Omental fat pad (tissue), 4 donors: ENCODE data around the gene UBE3C. TPM values are rescaled to one million over a fixed set of nuclear protein-coding genes. Genes with fewer than 3 reads are reported as not detected.

ENCODE experiments used
- ATAC-seq: fragments of 150-250 bp; one replicate; pipeline ENCODE4 v1.9.1; 2016; ENCODE audit warnings: mild to moderate bottlenecking, moderate library complexity; ENCODE audit not compliant: low FRiP score
- DNase-seq: peaks from one replicate; pipeline ENCODE4 v3.0.0-alpha.2; 2019; ENCODE audit warnings: low spot score
- CTCF ChIP-seq, 3 donors: fragments of 450-650 bp; IDR thresholded peaks; one replicate each; pipeline ENCODE4 v1.5.1; 2016 to 2017; ENCODE audit warnings: antibody characterized with exemption in 3 of 3, mild to moderate bottlenecking in 3 of 3, moderate library complexity in 2 of 3
- total RNA-seq, 4 donors: library from RNA; depleted of rRNA; stranded (reverse); fragments of >200 nt; gene quantifications; one replicate each; pipeline ENCODE4 v1.1.0, GENCODE V29; 2016

Gene UBE3C
- total RNA-seq, 4 donors from 2014 or later: 65.9 to 104 (median 78.3) TPM

- ATAC-seq: no peak
Measured at GRCh38 chr7:157281221-157281998, 142.7 kb downstream of the UBE3C start.

GRCh38 chr7:157282141-157282801 is 143.5 kb downstream of the UBE3C start:
- ATAC-seq: no peak
- no peak for TF ChIP-seq CTCF (IDR thresholded peaks at IDR 0.05)

More at GRCh38 chr7:157281221-157281998, 142.7 kb downstream of the UBE3C start:
- no peak for TF ChIP-seq CTCF (IDR thresholded peaks at IDR 0.05)
- DNase-seq: no peak

GRCh38 chr7:157284229-157285014 is 145.7 kb downstream of the UBE3C start:
- DNase-seq (no peak), ATAC-seq (no peak)
- no peak for TF ChIP-seq CTCF (IDR thresholded peaks at IDR 0.05)

More at GRCh38 chr7:157282141-157282801, 143.5 kb downstream of the UBE3C start:
- DNase-seq: no peak

GRCh38 chr7:157291404-157292080 is 152.8 kb downstream of the UBE3C start:
- DNase-seq (no peak), ATAC-seq (no peak)
- no peak for TF ChIP-seq CTCF (IDR thresholded peaks at IDR 0.05)

- no peak for DNase-seq
- TF ChIP-seq CTCF (IDR thresholded peaks at IDR 0.05): no peak
- ATAC-seq: no peak
Measured at GRCh38 chr7:157292258-157292657, 153.5 kb downstream of the UBE3C start.

GRCh38 chr7:157292770-157293412 is 154.2 kb downstream of the UBE3C start:
- ATAC-seq: peak; percentile 84
- no peak for TF ChIP-seq CTCF (IDR thresholded peaks at IDR 0.05)
- no peak for DNase-seq
